H1 (cell line): Measurements from ENCODE around the gene P2RX7. TPM values are rescaled to one million over a fixed set of nuclear protein-coding genes. Genes with fewer than 3 reads are reported as not detected.

ENCODE experiments used
- BRCA1 ChIP-seq: IDR thresholded peaks from 2 replicates; pipeline ENCODE4 v1.6.1; 2012; ENCODE audit warnings: low read depth, low read length, improper control_type of control experiment
- FOSL1 ChIP-seq: IDR thresholded peaks from 2 replicates; pipeline ENCODE4 v1.6.1; 2011; ENCODE audit warnings: mild to moderate bottlenecking, low read depth, low read length, moderate library complexity; ENCODE audit not compliant: insufficient read depth
- RFX5 ChIP-seq: IDR thresholded peaks from 2 replicates; pipeline ENCODE4 v1.6.1; 2011; ENCODE audit warnings: low read depth, low read length, improper control_type of control experiment, borderline replicate concordance
- SP4 ChIP-seq: IDR thresholded peaks from 2 replicates; pipeline ENCODE4 v1.6.1; 2012; ENCODE audit warnings: low read length, inconsistent platforms
- YY1 ChIP-seq: IDR thresholded peaks from 2 replicates; pipeline ENCODE4 v1.6.1; 2011; ENCODE audit warnings: low read depth, mild to moderate bottlenecking, low read length
- ZNF274 ChIP-seq: IDR thresholded peaks from 2 replicates; pipeline ENCODE4 v1.7.0; 2012; ENCODE audit warnings: low read length, borderline replicate concordance; ENCODE audit errors: extremely low read depth
- polyA plus RNA-seq, 7 experiments: library from polyadenylated mRNA; depleted of rRNA in 3 of 7; stranded (reverse) in 5 of 7; unstranded in 2 of 7; fragments of >200 nt in 5 of 7; fragments of 200-250 nt in 2 of 7; gene quantifications; 1 replicate in 5 of 7; 2 replicates in 1 of 7; 4 replicates in 1 of 7; pipeline versions ENCODE4 v1.2.1 to v1.2.3, GENCODE V29; 2011 to 2013; ENCODE audit warnings: missing spikeins in 2 of 7, mixed read lengths in 2 of 7
- total RNA-seq: library from RNA; stranded (reverse); fragmentation: NEBNext Ultra II Directional; extraction: Animal tissue kit (Norgen Biotek cat#: 25700); gene quantifications from 2 replicates; pipeline ENCODE4 v1.2.1, GENCODE V29; 2021
- TF ChIP-seq, protein P1 (sequence below): fragments of 300-600 bp; sonication (generic); IDR thresholded peaks from 2 replicates; pipeline ENCODE4 v1.7.1; 2012; ENCODE audit warnings: low read length, moderate library complexity, mild to moderate bottlenecking, inconsistent platforms; ENCODE audit not compliant: insufficient replicate concordance

P2RX7 gene
- total and polyA plus RNA-seq, 2 of the 8 experiments (the other 6 are each of a cell fraction or from before 2014, with no cell fraction given), result 0.38 to 0.56 TPM

- TF ChIP-seq, protein P1, sequence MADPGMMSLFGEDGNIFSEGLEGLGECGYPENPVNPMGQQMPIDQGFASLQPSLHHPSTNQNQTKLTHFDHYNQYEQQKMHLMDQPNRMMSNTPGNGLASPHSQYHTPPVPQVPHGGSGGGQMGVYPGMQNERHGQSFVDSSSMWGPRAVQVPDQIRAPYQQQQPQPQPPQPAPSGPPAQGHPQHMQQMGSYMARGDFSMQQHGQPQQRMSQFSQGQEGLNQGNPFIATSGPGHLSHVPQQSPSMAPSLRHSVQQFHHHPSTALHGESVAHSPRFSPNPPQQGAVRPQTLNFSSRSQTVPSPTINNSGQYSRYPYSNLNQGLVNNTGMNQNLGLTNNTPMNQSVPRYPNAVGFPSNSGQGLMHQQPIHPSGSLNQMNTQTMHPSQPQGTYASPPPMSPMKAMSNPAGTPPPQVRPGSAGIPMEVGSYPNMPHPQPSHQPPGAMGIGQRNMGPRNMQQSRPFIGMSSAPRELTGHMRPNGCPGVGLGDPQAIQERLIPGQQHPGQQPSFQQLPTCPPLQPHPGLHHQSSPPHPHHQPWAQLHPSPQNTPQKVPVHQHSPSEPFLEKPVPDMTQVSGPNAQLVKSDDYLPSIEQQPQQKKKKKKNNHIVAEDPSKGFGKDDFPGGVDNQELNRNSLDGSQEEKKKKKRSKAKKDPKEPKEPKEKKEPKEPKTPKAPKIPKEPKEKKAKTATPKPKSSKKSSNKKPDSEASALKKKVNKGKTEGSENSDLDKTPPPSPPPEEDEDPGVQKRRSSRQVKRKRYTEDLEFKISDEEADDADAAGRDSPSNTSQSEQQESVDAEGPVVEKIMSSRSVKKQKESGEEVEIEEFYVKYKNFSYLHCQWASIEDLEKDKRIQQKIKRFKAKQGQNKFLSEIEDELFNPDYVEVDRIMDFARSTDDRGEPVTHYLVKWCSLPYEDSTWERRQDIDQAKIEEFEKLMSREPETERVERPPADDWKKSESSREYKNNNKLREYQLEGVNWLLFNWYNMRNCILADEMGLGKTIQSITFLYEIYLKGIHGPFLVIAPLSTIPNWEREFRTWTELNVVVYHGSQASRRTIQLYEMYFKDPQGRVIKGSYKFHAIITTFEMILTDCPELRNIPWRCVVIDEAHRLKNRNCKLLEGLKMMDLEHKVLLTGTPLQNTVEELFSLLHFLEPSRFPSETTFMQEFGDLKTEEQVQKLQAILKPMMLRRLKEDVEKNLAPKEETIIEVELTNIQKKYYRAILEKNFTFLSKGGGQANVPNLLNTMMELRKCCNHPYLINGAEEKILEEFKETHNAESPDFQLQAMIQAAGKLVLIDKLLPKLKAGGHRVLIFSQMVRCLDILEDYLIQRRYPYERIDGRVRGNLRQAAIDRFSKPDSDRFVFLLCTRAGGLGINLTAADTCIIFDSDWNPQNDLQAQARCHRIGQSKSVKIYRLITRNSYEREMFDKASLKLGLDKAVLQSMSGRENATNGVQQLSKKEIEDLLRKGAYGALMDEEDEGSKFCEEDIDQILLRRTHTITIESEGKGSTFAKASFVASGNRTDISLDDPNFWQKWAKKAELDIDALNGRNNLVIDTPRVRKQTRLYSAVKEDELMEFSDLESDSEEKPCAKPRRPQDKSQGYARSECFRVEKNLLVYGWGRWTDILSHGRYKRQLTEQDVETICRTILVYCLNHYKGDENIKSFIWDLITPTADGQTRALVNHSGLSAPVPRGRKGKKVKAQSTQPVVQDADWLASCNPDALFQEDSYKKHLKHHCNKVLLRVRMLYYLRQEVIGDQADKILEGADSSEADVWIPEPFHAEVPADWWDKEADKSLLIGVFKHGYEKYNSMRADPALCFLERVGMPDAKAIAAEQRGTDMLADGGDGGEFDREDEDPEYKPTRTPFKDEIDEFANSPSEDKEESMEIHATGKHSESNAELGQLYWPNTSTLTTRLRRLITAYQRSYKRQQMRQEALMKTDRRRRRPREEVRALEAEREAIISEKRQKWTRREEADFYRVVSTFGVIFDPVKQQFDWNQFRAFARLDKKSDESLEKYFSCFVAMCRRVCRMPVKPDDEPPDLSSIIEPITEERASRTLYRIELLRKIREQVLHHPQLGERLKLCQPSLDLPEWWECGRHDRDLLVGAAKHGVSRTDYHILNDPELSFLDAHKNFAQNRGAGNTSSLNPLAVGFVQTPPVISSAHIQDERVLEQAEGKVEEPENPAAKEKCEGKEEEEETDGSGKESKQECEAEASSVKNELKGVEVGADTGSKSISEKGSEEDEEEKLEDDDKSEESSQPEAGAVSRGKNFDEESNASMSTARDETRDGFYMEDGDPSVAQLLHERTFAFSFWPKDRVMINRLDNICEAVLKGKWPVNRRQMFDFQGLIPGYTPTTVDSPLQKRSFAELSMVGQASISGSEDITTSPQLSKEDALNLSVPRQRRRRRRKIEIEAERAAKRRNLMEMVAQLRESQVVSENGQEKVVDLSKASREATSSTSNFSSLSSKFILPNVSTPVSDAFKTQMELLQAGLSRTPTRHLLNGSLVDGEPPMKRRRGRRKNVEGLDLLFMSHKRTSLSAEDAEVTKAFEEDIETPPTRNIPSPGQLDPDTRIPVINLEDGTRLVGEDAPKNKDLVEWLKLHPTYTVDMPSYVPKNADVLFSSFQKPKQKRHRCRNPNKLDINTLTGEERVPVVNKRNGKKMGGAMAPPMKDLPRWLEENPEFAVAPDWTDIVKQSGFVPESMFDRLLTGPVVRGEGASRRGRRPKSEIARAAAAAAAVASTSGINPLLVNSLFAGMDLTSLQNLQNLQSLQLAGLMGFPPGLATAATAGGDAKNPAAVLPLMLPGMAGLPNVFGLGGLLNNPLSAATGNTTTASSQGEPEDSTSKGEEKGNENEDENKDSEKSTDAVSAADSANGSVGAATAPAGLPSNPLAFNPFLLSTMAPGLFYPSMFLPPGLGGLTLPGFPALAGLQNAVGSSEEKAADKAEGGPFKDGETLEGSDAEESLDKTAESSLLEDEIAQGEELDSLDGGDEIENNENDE, result no peak
- TF ChIP-seq YY1 (no peak), SP4 (no peak), FOSL1 (no peak), RFX5 (no peak), ZNF274 (no peak), BRCA1 (no peak)
- TF ChIP-seq, all 59 proteins: peak for 0
Observed at GRCh38 chr12:121227294-121227693, 94.6 kb downstream of the P2RX7 start (continued).
